KOPT-K1 (cell line): Measurements from ENCODE around the gene MROH8.

Experiments
- H3K27ac ChIP-seq: fragments of 200-600 bp; sonication (generic); 2 replicates; pipeline ENCODE4 v1.5.1; 2016; ENCODE audit warnings: antibody characterized with exemption, mild to moderate bottlenecking, low read depth, low read length; ENCODE audit not compliant: poor library complexity, severe bottlenecking
- H3K36me3 ChIP-seq: fragments of 200-600 bp; sonication (generic); 2 replicates; pipeline ENCODE4 v1.5.1; 2017; ENCODE audit warnings: antibody characterized with exemption, mild to moderate bottlenecking, low read length, moderate library complexity; ENCODE audit not compliant: insufficient read depth
- H3K9me3 ChIP-seq: fragments of 200-600 bp; sonication (generic); 2 replicates; pipeline ENCODE4 v1.5.1; 2017; ENCODE audit warnings: antibody characterized with exemption, low read length, mild to moderate bottlenecking; ENCODE audit not compliant: insufficient read depth, poor library complexity, severe bottlenecking

The MROH8 gene

GRCh38 chr20:37188787-37189186 lies 9.4 kb upstream of the MROH8 start:
- no peaks in the 10 kb centered on the region for H3K9me3 ChIP-seq
- peaks cover 85% of the 10 kb centered on the region for H3K36me3 ChIP-seq
- H3K27ac ChIP-seq, result no peak overlapping the region

DNA sequence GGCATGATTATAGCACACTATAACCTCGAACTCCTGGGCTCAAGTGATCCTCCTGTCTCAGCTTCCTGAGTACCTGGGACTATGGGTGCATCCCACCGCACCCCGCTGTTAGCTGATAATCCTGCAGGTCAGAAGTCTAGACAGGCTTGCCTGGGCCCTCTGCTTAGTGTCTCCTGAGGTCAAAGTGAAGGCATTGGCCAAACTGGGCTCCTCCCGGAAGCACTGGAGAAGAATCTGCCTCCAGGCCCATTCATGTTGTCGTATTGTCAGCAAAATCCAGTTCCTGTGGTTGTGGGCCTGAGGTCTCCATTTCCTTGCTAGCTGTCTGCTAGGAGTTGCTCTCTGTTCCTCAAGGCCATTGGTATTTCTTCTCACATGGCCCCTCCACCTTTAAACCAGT lies 6.3 kb upstream of the MROH8 start:
- H3K27ac ChIP-seq, result no peak overlapping the region
- H3K9me3 ChIP-seq, result no peaks in the 10 kb centered on the region
- H3K36me3 ChIP-seq, result peaks cover 88% of the 10 kb centered on the region

- Histone ChIP-seq H3K9me3 (no peaks in the 10 kb centered on the region), H3K27ac (peak overlapping the region; percentile 95), H3K36me3 (peaks cover 36% of the 10 kb centered on the region)
Observed at GRCh38 chr20:37179683-37180524, 556 bp upstream of the MROH8 start.

GRCh38 chr20:37172836-37173235 lies 6.5 kb downstream of the MROH8 start:
- Histone ChIP-seq H3K9me3 (no peaks in the 10 kb centered on the region), H3K36me3 (no peaks in the 10 kb centered on the region), H3K27ac (no peak overlapping the region)

DNA sequence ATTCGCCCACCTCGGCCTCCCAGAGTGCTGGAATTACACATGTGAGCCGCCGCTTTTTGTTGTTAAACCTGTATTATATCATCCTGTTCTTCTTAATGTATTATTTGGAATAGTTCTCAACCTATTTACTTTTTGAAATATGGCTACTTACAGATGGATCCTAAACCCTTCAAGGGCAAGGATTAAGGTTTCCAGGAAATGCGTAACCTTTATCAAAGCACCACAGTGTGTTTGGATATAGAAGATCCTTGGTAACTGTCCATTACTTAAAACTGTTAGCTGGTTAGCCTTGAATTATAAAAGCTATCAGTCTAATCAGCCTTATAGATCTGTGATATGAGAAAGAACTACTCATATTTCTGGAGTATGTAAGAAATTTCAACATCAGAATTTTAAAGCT lies 12.5 kb downstream of the MROH8 start:
- H3K27ac ChIP-seq, result no peak overlapping the region
- no peaks in the 10 kb centered on the region for H3K36me3 ChIP-seq
- H3K9me3 ChIP-seq, result no peaks in the 10 kb centered on the region

- no peaks in the 10 kb centered on the region for H3K36me3 ChIP-seq
- no peaks in the 10 kb centered on the region for H3K9me3 ChIP-seq
- H3K27ac ChIP-seq, result no peak overlapping the region
Observed at GRCh38 chr20:37165031-37165430, 14.3 kb downstream of the MROH8 start.

- Histone ChIP-seq H3K36me3 (no peaks in the 10 kb centered on the region), H3K9me3 (no peaks in the 10 kb centered on the region)
Observed at GRCh38 chr20:37163832-37164554, 15.4 kb downstream of the MROH8 start.

GRCh38 chr20:37162646-37163045 lies 16.7 kb downstream of the MROH8 start:
- H3K36me3 ChIP-seq, result no peaks in the 10 kb centered on the region
- H3K27ac ChIP-seq, result no peak overlapping the region
- no peaks in the 10 kb centered on the region for H3K9me3 ChIP-seq

More at GRCh38 chr20:37163832-37164554, 15.4 kb downstream of the MROH8 start:
- H3K27ac ChIP-seq, result no peak overlapping the region

GRCh38 chr20:37161830-37162549 lies 17.4 kb downstream of the MROH8 start:
- no peak overlapping the region for H3K27ac ChIP-seq
- H3K9me3 ChIP-seq, result no peaks in the 10 kb centered on the region
- no peaks in the 10 kb centered on the region for H3K36me3 ChIP-seq

DNA sequence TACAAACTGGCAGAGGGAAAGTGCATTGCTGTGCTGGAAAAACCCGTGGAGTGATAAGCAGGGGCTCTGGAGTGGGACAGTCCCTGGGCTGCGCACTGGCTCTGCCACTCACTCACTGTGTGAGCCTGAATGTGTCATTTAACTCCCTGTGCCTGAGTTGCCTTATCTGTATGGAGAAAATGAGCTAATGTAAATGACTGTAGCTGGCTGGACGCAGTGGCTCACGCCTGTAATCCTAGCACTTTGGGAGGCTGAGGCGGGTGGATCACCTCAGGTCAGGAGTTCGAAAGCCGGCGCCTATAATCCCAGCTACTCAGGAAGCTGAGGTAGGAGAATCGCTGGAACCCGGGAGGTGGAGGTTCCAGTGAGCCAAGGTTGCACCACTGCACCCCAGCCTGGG lies 18.7 kb downstream of the MROH8 start:
- H3K36me3 ChIP-seq, result no peaks in the 10 kb centered on the region
- H3K27ac ChIP-seq, result no peak overlapping the region
- no peaks in the 10 kb centered on the region for H3K9me3 ChIP-seq

- Histone ChIP-seq H3K27ac (no peak overlapping the region), H3K36me3 (no peaks in the 10 kb centered on the region), H3K9me3 (no peaks in the 10 kb centered on the region)
Observed at GRCh38 chr20:37158248-37158647, 21.1 kb downstream of the MROH8 start.

- no peak overlapping the region for H3K27ac ChIP-seq
- no peaks in the 10 kb centered on the region for H3K36me3 ChIP-seq
- H3K9me3 ChIP-seq, result no peaks in the 10 kb centered on the region
Observed at GRCh38 chr20:37155987-37156386, 23.4 kb downstream of the MROH8 start.

DNA sequence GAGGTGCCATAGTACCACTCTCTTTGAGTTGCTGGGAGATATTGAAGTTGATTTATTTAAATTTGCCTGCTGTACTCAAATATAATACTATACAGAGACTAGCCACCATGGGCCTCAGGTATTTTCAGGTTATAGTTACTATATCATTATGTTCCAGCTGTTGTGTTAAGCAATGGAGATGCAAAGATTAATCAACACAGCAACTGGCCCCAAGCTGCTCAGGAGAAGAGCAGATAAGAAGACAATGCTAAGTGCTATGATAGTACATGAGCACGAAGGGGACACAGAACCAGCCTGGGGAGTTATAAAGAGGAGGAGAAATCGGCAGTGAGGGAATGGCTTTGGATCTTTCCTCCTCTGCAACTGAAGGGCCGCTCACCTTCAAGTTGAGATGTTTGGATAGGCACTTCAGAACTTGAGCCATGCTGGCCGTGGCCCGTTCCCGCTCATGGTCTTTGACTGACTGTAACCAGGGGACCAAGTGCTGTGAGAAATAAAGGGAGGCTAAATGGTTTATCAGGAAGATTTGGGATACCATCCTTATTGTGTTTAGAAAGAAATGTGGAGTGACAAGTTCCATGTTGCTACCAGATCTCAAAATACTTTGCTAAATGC lies 24.6 kb downstream of the MROH8 start:
- Histone ChIP-seq H3K36me3 (no peaks in the 10 kb centered on the region), H3K9me3 (no peaks in the 10 kb centered on the region)

DNA sequence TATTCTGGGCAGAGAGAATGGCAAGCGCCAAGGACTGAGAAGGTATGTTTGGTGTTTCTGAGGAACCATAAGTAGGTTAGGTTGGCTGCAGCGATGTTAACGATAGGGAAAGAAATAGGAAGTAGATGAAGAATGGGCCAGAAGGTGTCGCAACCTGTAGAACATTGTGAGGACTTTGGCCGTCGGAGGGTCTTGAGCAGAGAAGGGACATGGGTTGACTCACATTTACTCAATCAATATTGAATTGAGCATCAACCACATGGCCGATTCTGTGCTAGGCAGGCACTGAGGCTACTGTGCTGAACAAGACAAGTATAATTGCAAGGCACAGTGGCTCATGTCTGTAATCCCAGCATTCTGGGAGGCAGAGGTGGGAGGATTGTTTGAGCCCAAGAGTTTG lies 27.1 kb downstream of the MROH8 start:
- Histone ChIP-seq H3K9me3 (no peaks in the 10 kb centered on the region), H3K27ac (no peak overlapping the region), H3K36me3 (no peaks in the 10 kb centered on the region)

More for the DNA sequence above, 24.6 kb downstream of the MROH8 start:
- H3K27ac ChIP-seq, result no peak overlapping the region

DNA sequence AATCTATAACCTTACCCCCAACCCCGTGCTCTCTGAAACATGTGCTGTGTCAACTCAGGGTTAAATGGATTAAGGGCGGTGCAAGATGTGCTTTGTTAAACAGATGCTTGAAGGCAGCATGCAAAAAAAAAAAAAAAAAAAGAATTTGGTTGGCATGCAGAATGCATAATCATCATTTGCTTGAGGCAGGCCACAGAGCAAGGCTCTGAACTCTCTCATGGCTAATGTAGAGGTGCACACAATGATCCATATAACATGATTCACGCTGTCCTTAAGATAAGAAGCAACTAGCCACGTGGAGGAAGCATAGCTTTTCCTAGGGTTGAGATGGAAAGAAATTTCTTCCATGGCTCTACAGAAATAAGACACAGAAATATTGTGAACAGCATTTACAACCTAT lies 27.8 kb downstream of the MROH8 start:
- Histone ChIP-seq H3K27ac (no peak overlapping the region), H3K9me3 (no peaks in the 10 kb centered on the region), H3K36me3 (no peaks in the 10 kb centered on the region)
